ENCODE data around the gene RNF222.

DNA sequence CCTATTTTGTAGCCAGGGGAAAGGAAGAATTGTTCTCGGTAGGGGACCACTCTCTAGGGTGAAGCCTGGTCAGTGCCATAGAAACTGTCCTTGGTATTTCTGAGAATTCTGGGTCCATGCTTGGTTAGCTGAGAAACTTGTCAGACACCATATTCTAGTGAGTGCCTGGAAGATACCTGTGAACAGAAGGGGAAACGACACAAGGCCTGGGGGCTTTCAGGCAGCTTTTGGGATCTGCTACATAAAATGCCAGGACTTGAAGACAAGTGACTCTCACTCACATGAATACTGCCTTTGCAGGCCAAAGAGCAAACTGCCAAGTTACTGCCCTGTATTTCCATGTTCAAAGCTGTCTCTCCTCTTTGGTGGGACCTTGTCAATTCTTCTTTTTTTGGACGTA lies 39.7 kb downstream of the RNF222 start:
- TF ChIP-seq POLR2A (IDR thresholded peaks at IDR 0.05) (no peak), EP300 (IDR thresholded peaks at IDR 0.05) (no peak), POLR2AphosphoS5 (IDR thresholded peaks at IDR 0.05) (no peak)
- TF ChIP-seq, protein P1, sequence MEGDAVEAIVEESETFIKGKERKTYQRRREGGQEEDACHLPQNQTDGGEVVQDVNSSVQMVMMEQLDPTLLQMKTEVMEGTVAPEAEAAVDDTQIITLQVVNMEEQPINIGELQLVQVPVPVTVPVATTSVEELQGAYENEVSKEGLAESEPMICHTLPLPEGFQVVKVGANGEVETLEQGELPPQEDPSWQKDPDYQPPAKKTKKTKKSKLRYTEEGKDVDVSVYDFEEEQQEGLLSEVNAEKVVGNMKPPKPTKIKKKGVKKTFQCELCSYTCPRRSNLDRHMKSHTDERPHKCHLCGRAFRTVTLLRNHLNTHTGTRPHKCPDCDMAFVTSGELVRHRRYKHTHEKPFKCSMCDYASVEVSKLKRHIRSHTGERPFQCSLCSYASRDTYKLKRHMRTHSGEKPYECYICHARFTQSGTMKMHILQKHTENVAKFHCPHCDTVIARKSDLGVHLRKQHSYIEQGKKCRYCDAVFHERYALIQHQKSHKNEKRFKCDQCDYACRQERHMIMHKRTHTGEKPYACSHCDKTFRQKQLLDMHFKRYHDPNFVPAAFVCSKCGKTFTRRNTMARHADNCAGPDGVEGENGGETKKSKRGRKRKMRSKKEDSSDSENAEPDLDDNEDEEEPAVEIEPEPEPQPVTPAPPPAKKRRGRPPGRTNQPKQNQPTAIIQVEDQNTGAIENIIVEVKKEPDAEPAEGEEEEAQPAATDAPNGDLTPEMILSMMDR (IDR thresholded peaks at IDR 0.05) = no peak

Data from stomach (tissue), 4 donors.